ENCODE results near the gene BARD1. TPM values are rescaled to one million over a fixed set of nuclear protein-coding genes. Genes with fewer than 3 reads are reported as not detected.

Gene BARD1
- 47.3 TPM for total RNA-seq

GRCh38 chr2:214808981-214809750, at the start of gene BARD1:
TSS of gene BARD1 (minus strand) at chr2:214809683. CDS start at chr2:214809569, 114 bp downstream.

Small RNA genes within 50 kb of the gene (small RNA-seq; reads per million reads assigned to genes)
- gene SNORA70I (ENCODE audit: low replicate concordance) = 0.34 reads per million, percentile 18 among the genes with 10 or more reads in this experiment
